Hepatocyte (in vitro differentiated cells): Measurements from ENCODE around the gene FXR2. TPM values are rescaled to one million over a fixed set of nuclear protein-coding genes. Genes with fewer than 3 reads are reported as not detected.
A peak's percentile ranks its signal among the peaks of the same experiment; 100 is the strongest.

Experiments
- DNase-seq: peaks from one replicate; pipeline ENCODE4 v3.0.0-alpha.2; 2016; ENCODE audit warnings: low spot score
- H2AFZ ChIP-seq: fragments of 200-600 bp; sonication (generic); 2 replicates; pipeline ENCODE4 v1.6.0; 2016; ENCODE audit warnings: antibody characterized with exemption, mild to moderate bottlenecking
- H3K27ac ChIP-seq: fragments of 200-600 bp; sonication (generic); 2 replicates; pipeline ENCODE4 v1.5.1; 2016; ENCODE audit warnings: mild to moderate bottlenecking
- H3K27me3 ChIP-seq: fragments of 200-600 bp; sonication (generic); 2 replicates; pipeline ENCODE4 v1.6.1; 2016
- H3K36me3 ChIP-seq: fragments of 200-600 bp; sonication (generic); replicated peaks from 2 replicates; pipeline ENCODE4 v1.5.1; 2016; ENCODE audit warnings: low read depth; ENCODE audit not compliant: insufficient read depth
- H3K4me1 ChIP-seq: fragments of 200-600 bp; sonication (generic); 2 replicates; pipeline ENCODE4 v1.5.1; 2016; ENCODE audit warnings: mild to moderate bottlenecking, moderate library complexity; ENCODE audit not compliant: insufficient read depth
- H3K4me2 ChIP-seq: fragments of 200-600 bp; sonication (generic); 2 replicates; pipeline ENCODE4 v1.6.0; 2016
- H3K4me3 ChIP-seq: fragments of 200-600 bp; sonication (generic); 2 replicates; pipeline ENCODE4 v1.5.1; 2016; ENCODE audit warnings: mild to moderate bottlenecking
- H3K79me2 ChIP-seq: fragments of 200-600 bp; sonication (generic); 2 replicates; pipeline ENCODE4 v1.6.0; 2017; ENCODE audit warnings: mild to moderate bottlenecking
- H3K9me2 ChIP-seq: fragments of 200-600 bp; sonication (generic); replicated peaks from 2 replicates; pipeline ENCODE4 v1.6.0; 2017; ENCODE audit warnings: mild to moderate bottlenecking; ENCODE audit not compliant: insufficient read depth
- H3K9me3 ChIP-seq: fragments of 200-600 bp; sonication (generic); 2 replicates; pipeline ENCODE4 v1.5.1; 2016; ENCODE audit warnings: low read depth, mild to moderate bottlenecking
- H4K20me1 ChIP-seq: fragments of 200-600 bp; sonication (generic); 2 replicates; pipeline ENCODE4 v1.6.0; 2016; ENCODE audit warnings: mild to moderate bottlenecking; ENCODE audit not compliant: insufficient read depth, poor library complexity, severe bottlenecking
- CTCF ChIP-seq: fragments of 200-600 bp; sonication (generic); IDR thresholded peaks from 2 replicates; pipeline ENCODE4 v1.5.1; 2016; ENCODE audit warnings: antibody characterized with exemption, mild to moderate bottlenecking; ENCODE audit not compliant: poor library complexity
- EZH2 ChIP-seq: fragments of 200-600 bp; sonication (generic); IDR thresholded peaks from 2 replicates; pipeline ENCODE4 v1.6.1; 2016; ENCODE audit warnings: antibody characterized with exemption, mild to moderate bottlenecking, borderline replicate concordance
- EZH2phosphoT487 ChIP-seq: fragments of 200-600 bp; sonication (generic); IDR thresholded peaks from one replicate; pipeline ENCODE4 v1.6.1; 2018; ENCODE audit warnings: antibody characterized with exemption, mild to moderate bottlenecking, low read depth, moderate library complexity; ENCODE audit not compliant: unreplicated experiment, severe bottlenecking
- WGBS: methylation state at CpG from one replicate; pipeline ENCODE4 v1.1.6; 2016; ENCODE audit warnings: low lambda C conversion rate; ENCODE audit errors: missing lambda C conversion rate; 5-methylcytosine and 5-hydroxymethylcytosine counted together
- polyA plus RNA-seq: library from polyadenylated mRNA; unstranded; fragments of >200 nt; fragmentation: Nextera tagmentation; extraction: Ambion mirVana; gene quantifications from 2 replicates; pipeline ENCODE4 v1.2.1, GENCODE V29; 2016
- total RNA-seq: library from RNA; depleted of rRNA; stranded (reverse); fragments of >200 nt; gene quantifications from 2 replicates; pipeline ENCODE4 v1.2.3, GENCODE V29; 2014

The FXR2 gene
- total and polyA plus RNA-seq, 2 experiments from 2014 or later = 33.0 to 41.6 TPM

- peaks cover 61% of the 10 kb centered on the region for H3K79me2 ChIP-seq
- peaks cover 3% of the 10 kb centered on the region for H3K36me3 ChIP-seq
- no peaks in the 10 kb centered on the region for H3K27me3 ChIP-seq
- H3K4me2 ChIP-seq = peak overlapping the region; percentile 93
- no peak overlapping the region for H2AFZ ChIP-seq
- DNase-seq = no peak
- TF ChIP-seq CTCF (no peak), EZH2 (no peak), EZH2phosphoT487 (no peak)
- WGBS = 91% methylated on average over 7 of the region's 7 CpGs
- H3K4me1 ChIP-seq = peaks cover 42% of the 10 kb centered on the region
- no peaks in the 10 kb centered on the region for H3K9me2 ChIP-seq
- peaks cover 49% of the 10 kb centered on the region for H4K20me1 ChIP-seq
- H3K4me3 ChIP-seq = no peak overlapping the region
- H3K27ac ChIP-seq = peak overlapping the region; percentile 91
- no peaks in the 10 kb centered on the region for H3K9me3 ChIP-seq
These were observed 38.7 kb downstream of the FXR2 start for GRCh38 chr17:7575959-7576358.

GRCh38 chr17:7575481-7575883 lies 39.2 kb downstream of the FXR2 start:
- 83% methylated on average over 1 of the region's 1 CpG for WGBS
- no peak overlapping the region for H2AFZ ChIP-seq
- no peak overlapping the region for H3K4me3 ChIP-seq
- H3K36me3 ChIP-seq = peaks cover 3% of the 10 kb centered on the region
- peak overlapping the region; percentile 91 for H3K27ac ChIP-seq
- H3K79me2 ChIP-seq = peaks cover 61% of the 10 kb centered on the region
- TF ChIP-seq CTCF (no peak), EZH2phosphoT487 (no peak), EZH2 (no peak)
- no peaks in the 10 kb centered on the region for H3K9me2 ChIP-seq
- no peaks in the 10 kb centered on the region for H3K27me3 ChIP-seq
- H3K9me3 ChIP-seq = no peaks in the 10 kb centered on the region
- H4K20me1 ChIP-seq = peaks cover 49% of the 10 kb centered on the region
- no peak for DNase-seq
- H3K4me1 ChIP-seq = peaks cover 42% of the 10 kb centered on the region
- peak overlapping the region; percentile 93 for H3K4me2 ChIP-seq

- peaks cover 49% of the 10 kb centered on the region for H4K20me1 ChIP-seq
- no peaks in the 10 kb centered on the region for H3K27me3 ChIP-seq
- H3K9me2 ChIP-seq = no peaks in the 10 kb centered on the region
- peak overlapping the region; percentile 91 for H3K27ac ChIP-seq
- DNase-seq = peak; percentile 17
- H3K79me2 ChIP-seq = peaks cover 56% of the 10 kb centered on the region
- H3K4me1 ChIP-seq = peaks cover 32% of the 10 kb centered on the region
- H3K36me3 ChIP-seq = peaks cover 3% of the 10 kb centered on the region
- H3K4me3 ChIP-seq = peak overlapping the region; percentile 68
- TF ChIP-seq EZH2 (no peak), CTCF (no peak), EZH2phosphoT487 (no peak)
- H3K9me3 ChIP-seq = no peaks in the 10 kb centered on the region
- no peak overlapping the region for H2AFZ ChIP-seq
- H3K4me2 ChIP-seq = peak overlapping the region; percentile 93
- 23% methylated on average over 15 of the region's 15 CpGs for WGBS
These were observed 40.3 kb downstream of the FXR2 start for GRCh38 chr17:7574176-7574953.
